Astrocyte (in vitro differentiated cells and primary cell): ENCODE results near the gene JAKMIP2.

Experiments
- EZH2 ChIP-seq: IDR thresholded peaks from 2 replicates; pipeline ENCODE4 v1.6.1; 2012; ENCODE audit warnings: mild to moderate bottlenecking, low read length, inconsistent platforms; ENCODE audit not compliant: insufficient read depth
- TF ChIP-seq, protein P1 (sequence below): IDR thresholded peaks from 2 replicates; pipeline ENCODE4 v1.5.1; 2011; ENCODE audit warnings: low read depth, mild to moderate bottlenecking, inconsistent platforms, low read length, moderate library complexity; ENCODE audit not compliant: insufficient read depth

DNA sequence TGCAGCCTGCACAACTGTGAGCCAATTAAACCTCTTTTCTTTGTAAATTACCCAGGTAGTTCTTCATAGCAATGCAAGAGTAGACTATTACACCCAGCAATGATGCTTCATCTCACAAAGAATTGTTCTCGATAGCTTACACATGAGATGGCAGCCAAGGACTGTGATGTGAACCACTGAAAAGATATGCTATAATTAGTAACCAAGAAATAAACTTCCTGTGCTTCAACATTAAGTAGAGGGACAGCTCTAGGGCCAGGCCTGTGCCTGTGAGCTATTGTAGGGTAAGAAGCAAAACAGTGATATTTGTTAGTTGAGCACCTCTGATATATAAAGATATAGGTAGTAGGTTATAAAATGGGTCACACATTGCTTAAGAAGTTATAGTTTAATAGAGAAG is 230.9 kb downstream of the JAKMIP2 start:
- TF ChIP-seq, protein P1, sequence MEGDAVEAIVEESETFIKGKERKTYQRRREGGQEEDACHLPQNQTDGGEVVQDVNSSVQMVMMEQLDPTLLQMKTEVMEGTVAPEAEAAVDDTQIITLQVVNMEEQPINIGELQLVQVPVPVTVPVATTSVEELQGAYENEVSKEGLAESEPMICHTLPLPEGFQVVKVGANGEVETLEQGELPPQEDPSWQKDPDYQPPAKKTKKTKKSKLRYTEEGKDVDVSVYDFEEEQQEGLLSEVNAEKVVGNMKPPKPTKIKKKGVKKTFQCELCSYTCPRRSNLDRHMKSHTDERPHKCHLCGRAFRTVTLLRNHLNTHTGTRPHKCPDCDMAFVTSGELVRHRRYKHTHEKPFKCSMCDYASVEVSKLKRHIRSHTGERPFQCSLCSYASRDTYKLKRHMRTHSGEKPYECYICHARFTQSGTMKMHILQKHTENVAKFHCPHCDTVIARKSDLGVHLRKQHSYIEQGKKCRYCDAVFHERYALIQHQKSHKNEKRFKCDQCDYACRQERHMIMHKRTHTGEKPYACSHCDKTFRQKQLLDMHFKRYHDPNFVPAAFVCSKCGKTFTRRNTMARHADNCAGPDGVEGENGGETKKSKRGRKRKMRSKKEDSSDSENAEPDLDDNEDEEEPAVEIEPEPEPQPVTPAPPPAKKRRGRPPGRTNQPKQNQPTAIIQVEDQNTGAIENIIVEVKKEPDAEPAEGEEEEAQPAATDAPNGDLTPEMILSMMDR: no peak
- no peak for TF ChIP-seq EZH2
